IPS-15b (cell line): ENCODE results near the gene CREG2.

Source experiments
- H3K27me3 ChIP-seq: one replicate; pipeline ENCODE4 v1.6.1; 2013; ENCODE audit warnings: low read length; ENCODE audit not compliant: control insufficient read depth, insufficient read depth
- H3K36me3 ChIP-seq: one replicate; pipeline ENCODE4 v1.6.1; 2013; ENCODE audit warnings: low read length; ENCODE audit not compliant: control insufficient read depth, insufficient read depth
- H3K4me1 ChIP-seq: one replicate; pipeline ENCODE4 v1.6.1; 2013; ENCODE audit warnings: mild to moderate bottlenecking, low read length; ENCODE audit not compliant: control insufficient read depth, insufficient read depth
- H3K4me3 ChIP-seq: one replicate; pipeline ENCODE4 v1.5.1; 2013; ENCODE audit warnings: low read depth, low read length
- H3K9ac ChIP-seq: one replicate; pipeline ENCODE4 v1.6.1; 2013; ENCODE audit warnings: low read depth, mild to moderate bottlenecking, low read length
- H3K9me3 ChIP-seq: one replicate; pipeline ENCODE4 v1.6.1; 2013; ENCODE audit warnings: mild to moderate bottlenecking, low read length; ENCODE audit not compliant: control insufficient read depth, insufficient read depth

Gene CREG2

GRCh38 chr2:101364878-101365277 is 22.4 kb downstream of the CREG2 start:
- Histone ChIP-seq H3K36me3 (no peaks in the 10 kb centered on the region), H3K27me3 (no peaks in the 10 kb centered on the region), H3K4me1 (peaks cover 2% of the 10 kb centered on the region), H3K4me3 (no peak overlapping the region), H3K9ac (no peak overlapping the region), H3K9me3 (no peaks in the 10 kb centered on the region)

GRCh38 chr2:101362777-101363176 is 24.5 kb downstream of the CREG2 start:
- H3K4me1 ChIP-seq: peaks cover 4% of the 10 kb centered on the region
- no peak overlapping the region for H3K9ac ChIP-seq
- no peaks in the 10 kb centered on the region for H3K9me3 ChIP-seq
- H3K27me3 ChIP-seq: no peaks in the 10 kb centered on the region
- no peak overlapping the region for H3K4me3 ChIP-seq
- H3K36me3 ChIP-seq: no peaks in the 10 kb centered on the region

- no peak overlapping the region for H3K9ac ChIP-seq
- H3K9me3 ChIP-seq: no peaks in the 10 kb centered on the region
- no peak overlapping the region for H3K4me3 ChIP-seq
- H3K27me3 ChIP-seq: no peaks in the 10 kb centered on the region
- H3K36me3 ChIP-seq: no peaks in the 10 kb centered on the region
- peaks cover 4% of the 10 kb centered on the region for H3K4me1 ChIP-seq
Observed at GRCh38 chr2:101362316-101362715, 25.0 kb downstream of the CREG2 start.

GRCh38 chr2:101361522-101361921 is 25.8 kb downstream of the CREG2 start:
- peaks cover 4% of the 10 kb centered on the region for H3K4me1 ChIP-seq
- no peak overlapping the region for H3K9ac ChIP-seq
- no peak overlapping the region for H3K4me3 ChIP-seq
- no peaks in the 10 kb centered on the region for H3K36me3 ChIP-seq
- H3K9me3 ChIP-seq: no peaks in the 10 kb centered on the region
- H3K27me3 ChIP-seq: no peaks in the 10 kb centered on the region

- Histone ChIP-seq H3K4me3 (no peak overlapping the region), H3K9me3 (no peaks in the 10 kb centered on the region), H3K9ac (no peak overlapping the region), H3K36me3 (no peaks in the 10 kb centered on the region), H3K4me1 (peaks cover 4% of the 10 kb centered on the region), H3K27me3 (no peaks in the 10 kb centered on the region)
Observed at GRCh38 chr2:101361121-101361520, 26.2 kb downstream of the CREG2 start.

- Histone ChIP-seq H3K4me3 (no peak overlapping the region), H3K4me1 (peaks cover 4% of the 10 kb centered on the region), H3K36me3 (no peaks in the 10 kb centered on the region), H3K27me3 (no peaks in the 10 kb centered on the region), H3K9ac (no peak overlapping the region), H3K9me3 (no peaks in the 10 kb centered on the region)
Observed at GRCh38 chr2:101360232-101360631, 27.1 kb downstream of the CREG2 start.

- H3K4me1 ChIP-seq: peaks cover 4% of the 10 kb centered on the region
- H3K4me3 ChIP-seq: no peak overlapping the region
- H3K9ac ChIP-seq: no peak overlapping the region
- H3K27me3 ChIP-seq: no peaks in the 10 kb centered on the region
- H3K9me3 ChIP-seq: no peaks in the 10 kb centered on the region
- no peaks in the 10 kb centered on the region for H3K36me3 ChIP-seq
Observed at GRCh38 chr2:101359410-101359954, 27.8 kb downstream of the CREG2 start.

GRCh38 chr2:101357376-101357775 is 29.9 kb downstream of the CREG2 start:
- no peaks in the 10 kb centered on the region for H3K36me3 ChIP-seq
- H3K4me1 ChIP-seq: peaks cover 4% of the 10 kb centered on the region

GRCh38 chr2:101356521-101356920 is 30.8 kb downstream of the CREG2 start:
- H3K36me3 ChIP-seq: no peaks in the 10 kb centered on the region
- H3K4me3 ChIP-seq: no peak overlapping the region
- H3K27me3 ChIP-seq: no peaks in the 10 kb centered on the region
- peaks cover 4% of the 10 kb centered on the region for H3K4me1 ChIP-seq
- H3K9ac ChIP-seq: no peak overlapping the region
- H3K9me3 ChIP-seq: no peaks in the 10 kb centered on the region

More at GRCh38 chr2:101357376-101357775, 29.9 kb downstream of the CREG2 start:
- no peak overlapping the region for H3K9ac ChIP-seq
- H3K9me3 ChIP-seq: no peaks in the 10 kb centered on the region
- no peak overlapping the region for H3K4me3 ChIP-seq
- no peaks in the 10 kb centered on the region for H3K27me3 ChIP-seq

GRCh38 chr2:101356055-101356454 is 31.2 kb downstream of the CREG2 start:
- H3K4me1 ChIP-seq: peaks cover 3% of the 10 kb centered on the region
- no peaks in the 10 kb centered on the region for H3K36me3 ChIP-seq
- H3K27me3 ChIP-seq: no peaks in the 10 kb centered on the region
- no peaks in the 10 kb centered on the region for H3K9me3 ChIP-seq
- no peak overlapping the region for H3K4me3 ChIP-seq
- no peak overlapping the region for H3K9ac ChIP-seq

- Histone ChIP-seq H3K9ac (no peak overlapping the region), H3K9me3 (no peaks in the 10 kb centered on the region), H3K4me3 (no peak overlapping the region), H3K4me1 (peaks cover 2% of the 10 kb centered on the region), H3K27me3 (no peaks in the 10 kb centered on the region), H3K36me3 (no peaks in the 10 kb centered on the region)
Observed at GRCh38 chr2:101355401-101356054, 31.8 kb downstream of the CREG2 start.
